HCT116 (cell line): Measurements from ENCODE around the gene MPI. TPM values are rescaled to one million over a fixed set of nuclear protein-coding genes. Genes with fewer than 3 reads are reported as not detected.

Experiments
- ATAC-seq: fragments of 200-7000 bp; cut with Tn5 transposase; 2 replicates; pipeline ENCODE4 v1.9.1; 2020; ENCODE audit warnings: mild to moderate bottlenecking, moderate library complexity
- Bru-seq: library from RNA; stranded (reverse); fragments of 400-500 nt; gene quantifications from one replicate; lab custom pipeline; 2021; lab: Mats Ljungman, UMichigan
- BruChase-seq, 2 experiments: library from RNA; stranded (reverse); fragments of 400-500 nt; gene quantifications; one replicate each; lab custom pipeline; 2021; lab: Mats Ljungman, UMichigan
- BruUV-seq: library from RNA; stranded (reverse); fragments of 400-500 nt; replicated peaks from 2 replicates; lab custom pipeline; 2021; lab: Mats Ljungman, UMichigan
- CTCF ChIA-PET: fragments of 300-600 bp; sonication (Branson Sonifier 250); formaldehyde crosslinking; loops from one replicate; lab custom pipeline; 2021; ENCODE audit warnings: antibody characterized with exemption; lab: Charles Lee
- POLR2A ChIA-PET: fragments of 300-600, 350-600 bp; sonication (Branson Sonifier 250); formaldehyde crosslinking; loops from one replicate; lab custom pipeline; 2021; ENCODE audit warnings: antibody characterized with exemption; lab: Charles Lee
- RAD21 ChIA-PET, 2 experiments: fragments of 300-600 bp; sonication (Branson Sonifier 250); formaldehyde crosslinking; loops; one replicate each; lab custom pipeline; 2023; ENCODE audit warnings: low total read pairs in 2 of 2; ENCODE audit not compliant: uncharacterized antibody in 2 of 2, unreplicated experiment in 2 of 2, low non-redundant PET in 1 of 2; lab: Charles Lee
- DNase-seq: peaks from one replicate; pipeline ENCODE4 v3.0.0-alpha.2; 2010; ENCODE audit warnings: low read depth, low spot score
- H2AFZ ChIP-seq: fragments of 200-600 bp; shearing (Covaris generic), sonication (generic); 2 replicates; pipeline ENCODE4 v1.6.1; 2017; ENCODE audit warnings: low read depth, mixed run types, mixed read lengths, antibody characterized with exemption, low read length; ENCODE audit not compliant: poor library complexity, severe bottlenecking
- H3K27ac ChIP-seq: 2 replicates; pipeline ENCODE4 v1.5.1; 2012; ENCODE audit warnings: low read depth, low read length
- H3K27me3 ChIP-seq: fragments of 200-600 bp; sonication (generic); 2 replicates; pipeline ENCODE4 v1.6.1; 2016; ENCODE audit warnings: mixed run types, low read length, mixed read lengths; ENCODE audit not compliant: insufficient read depth
- H3K36me3 ChIP-seq, 2 experiments: fragments of 200-500 bp in 1 of 2; fragments of 200-600 bp in 1 of 2; sonication (Bioruptor generic) in 1 of 2; sonication (generic) in 1 of 2; 2 replicates each; pipeline versions ENCODE4 v1.5.1 to v1.6.1; 2014 to 2016; ENCODE audit warnings: low read length in 2 of 2, inconsistent platforms in 1 of 2, mixed read lengths in 1 of 2, mixed run types in 1 of 2; ENCODE audit not compliant: insufficient read depth in 2 of 2, control insufficient read depth in 1 of 2
- H3K4me1 ChIP-seq, 2 experiments: fragments of 200-600 bp in 1 of 2; sonication (generic) in 1 of 2; 2 replicates each; pipeline versions ENCODE4 v1.5.1 to v1.6.1; 2012 to 2017; ENCODE audit warnings: low read length in 2 of 2, inconsistent platforms in 1 of 2, mild to moderate bottlenecking in 1 of 2, mixed read lengths in 1 of 2, mixed run types in 1 of 2, moderate library complexity in 1 of 2; ENCODE audit not compliant: insufficient read depth in 2 of 2, control insufficient read depth in 1 of 2
- H3K4me2 ChIP-seq: fragments of 200-600 bp; sonication (generic); 2 replicates; pipeline ENCODE4 v1.6.1; 2017; ENCODE audit warnings: mixed run types, low read length, mixed read lengths
- H3K4me3 ChIP-seq, 2 experiments: fragments of 200-600 bp in 1 of 2; sonication (generic) in 1 of 2; replicated peaks in 1 of 2; 2 replicates each; pipeline ENCODE4 v1.5.1; 2011 to 2016; ENCODE audit warnings: low read length in 2 of 2, control low read depth in 1 of 2, low read depth in 1 of 2, mild to moderate bottlenecking in 1 of 2, mixed read lengths in 1 of 2, mixed run types in 1 of 2
- H3K79me2 ChIP-seq: fragments of 200-600 bp; sonication (generic); 2 replicates; pipeline ENCODE4 v1.6.1; 2017; ENCODE audit warnings: mild to moderate bottlenecking, mixed run types, low read length, moderate library complexity, mixed read lengths; ENCODE audit not compliant: insufficient read depth
- H3K9ac ChIP-seq: fragments of 200-600 bp; sonication (generic); 2 replicates; pipeline ENCODE4 v1.6.1; 2016; ENCODE audit warnings: low read length, mixed read lengths
- H3K9me2 ChIP-seq: fragments of 200-600 bp; sonication (generic), shearing (Covaris generic); 2 replicates; pipeline ENCODE4 v1.6.1; 2017; ENCODE audit warnings: mixed run types, mild to moderate bottlenecking, moderate library complexity; ENCODE audit not compliant: insufficient read depth
- H3K9me3 ChIP-seq, 2 experiments: fragments of 200-500 bp in 1 of 2; fragments of 200-600 bp in 1 of 2; sonication (Bioruptor generic) in 1 of 2; sonication (generic) in 1 of 2; 2 replicates each; pipeline ENCODE4 v1.6.1; 2014 to 2017; ENCODE audit warnings: low read length in 2 of 2, mixed read lengths in 2 of 2, inconsistent platforms in 1 of 2, low read depth in 1 of 2, mild to moderate bottlenecking in 1 of 2, mixed run types in 1 of 2, moderate library complexity in 1 of 2; ENCODE audit not compliant: control insufficient read depth in 1 of 2, insufficient read depth in 1 of 2
- H4K20me1 ChIP-seq: fragments of 200-600 bp; sonication (generic), shearing (Covaris generic); 2 replicates; pipeline ENCODE4 v1.6.1; 2017; ENCODE audit warnings: mixed run types, mild to moderate bottlenecking, moderate library complexity; ENCODE audit not compliant: insufficient read depth
- CBX3 ChIP-seq: IDR thresholded peaks from 2 replicates; pipeline ENCODE4 v1.6.1; 2012; ENCODE audit warnings: low read depth
- CEBPB ChIP-seq: IDR thresholded peaks from 2 replicates; pipeline ENCODE4 v1.6.1; 2012; ENCODE audit warnings: low read depth
- EGR1 ChIP-seq: IDR thresholded peaks from 2 replicates; pipeline ENCODE4 v1.6.1; 2012; ENCODE audit warnings: low read depth
- EZH2phosphoT487 ChIP-seq: fragments of 200-600 bp; IDR thresholded peaks from 2 replicates; pipeline ENCODE4 v1.6.1; 2018; ENCODE audit warnings: antibody characterized with exemption, borderline replicate concordance
- FOSL1 ChIP-seq: IDR thresholded peaks from 2 replicates; pipeline ENCODE4 v1.6.1; 2012; ENCODE audit warnings: low read depth
- JUND ChIP-seq: IDR thresholded peaks from 2 replicates; pipeline ENCODE4 v1.6.1; 2012
- POLR2A ChIP-seq: IDR thresholded peaks from 2 replicates; pipeline ENCODE4 v1.7.0; 2011; ENCODE audit warnings: borderline replicate concordance; ENCODE audit not compliant: insufficient read depth, insufficient read length; ENCODE audit errors: extremely low read depth
- RAD21 ChIP-seq: IDR thresholded peaks from 2 replicates; pipeline ENCODE4 v1.6.1; 2012; ENCODE audit warnings: low read depth, mild to moderate bottlenecking
- SP1 ChIP-seq: IDR thresholded peaks from 2 replicates; pipeline ENCODE4 v1.6.1; 2012; ENCODE audit warnings: low read depth
- SRF ChIP-seq: IDR thresholded peaks from 2 replicates; pipeline ENCODE4 v1.6.1; 2012; ENCODE audit warnings: low read depth
- YY1 ChIP-seq: IDR thresholded peaks from 2 replicates; pipeline ENCODE4 v1.6.1; 2011; ENCODE audit warnings: low read length, low read depth, moderate library complexity, mild to moderate bottlenecking; ENCODE audit not compliant: insufficient replicate concordance; ENCODE audit errors: extremely low read depth
- ZFX ChIP-seq: fragments of 450-650 bp; IDR thresholded peaks from 2 replicates; pipeline ENCODE4 v1.6.1; 2017
- intact Hi-C: fragments of 100-400 bp; cut with micrococcal nuclease; formaldehyde crosslinking; loops from 2 replicates; pipeline ENCODE4 v1.10.0; 2022
- long read RNA-seq: library from polyadenylated mRNA; unstranded; transcript quantifications from one replicate; pipeline ENCODE4 v2.0.0, GENCODE V29; 2021; ENCODE audit not compliant: unreplicated experiment
- polyA plus RNA-seq: library from polyadenylated mRNA; unstranded; fragments of >200 nt; gene quantifications from 2 replicates; pipeline ENCODE4 v1.2.1, GENCODE V29; 2012; ENCODE audit warnings: missing spikeins
- total RNA-seq: library from RNA; stranded (reverse); gene quantifications from one replicate; pipeline ENCODE4 v1.2.1, GENCODE V29; 2021; ENCODE audit not compliant: unreplicated experiment
- TF ChIP-seq, protein P1 (sequence below), 3 experiments: fragments of 200-600 bp in 1 of 3; sonication (generic) in 1 of 3; IDR thresholded peaks in 2 of 3; conservative IDR thresholded peaks in 1 of 3; 2 replicates each; pipeline ENCODE4 v1.5.1; 2012 to 2017; ENCODE audit warnings: low read depth in 2 of 3, low read length in 2 of 3, antibody characterized with exemption in 1 of 3, borderline replicate concordance in 1 of 3, control low read depth in 1 of 3, mild to moderate bottlenecking in 1 of 3, mixed read lengths in 1 of 3, mixed run types in 1 of 3, moderate library complexity in 1 of 3; ENCODE audit not compliant: insufficient read depth in 1 of 3
- TF ChIP-seq, protein P2 (sequence below): IDR thresholded peaks from 2 replicates; pipeline ENCODE4 v1.6.1; 2011; ENCODE audit warnings: mild to moderate bottlenecking, low read length, moderate library complexity; ENCODE audit not compliant: insufficient replicate concordance; ENCODE audit errors: extremely low read depth
- TF ChIP-seq, protein P3 (sequence below): IDR thresholded peaks from 2 replicates; pipeline ENCODE4 v1.6.1; 2012; ENCODE audit warnings: low read depth

The MPI gene, protein sequence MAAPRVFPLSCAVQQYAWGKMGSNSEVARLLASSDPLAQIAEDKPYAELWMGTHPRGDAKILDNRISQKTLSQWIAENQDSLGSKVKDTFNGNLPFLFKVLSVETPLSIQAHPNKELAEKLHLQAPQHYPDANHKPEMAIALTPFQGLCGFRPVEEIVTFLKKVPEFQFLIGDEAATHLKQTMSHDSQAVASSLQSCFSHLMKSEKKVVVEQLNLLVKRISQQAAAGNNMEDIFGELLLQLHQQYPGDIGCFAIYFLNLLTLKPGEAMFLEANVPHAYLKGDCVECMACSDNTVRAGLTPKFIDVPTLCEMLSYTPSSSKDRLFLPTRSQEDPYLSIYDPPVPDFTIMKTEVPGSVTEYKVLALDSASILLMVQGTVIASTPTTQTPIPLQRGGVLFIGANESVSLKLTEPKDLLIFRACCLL
- total RNA-seq (49.7 TPM), Bru-seq, nascent RNA (percentile 65 among the genes with signal in this experiment), BruChase-seq, experiment 1, labeled RNA remaining after a 6-hour chase (percentile 68 among the genes with signal in this experiment), BruChase-seq, experiment 2, labeled RNA remaining after a 2-hour chase (percentile 58 among the genes with signal in this experiment)
- polyA plus RNA-seq: 80.3 and 100 TPM in 2 replicates
- long read RNA-seq, full-length matches to known transcripts: 35 of 49 reads
- long read RNA-seq, partial matches to known transcripts: 7 of 49 reads
- long read RNA-seq, other reads (novel, unspliced or antisense): 7 of 49 reads

DNA sequence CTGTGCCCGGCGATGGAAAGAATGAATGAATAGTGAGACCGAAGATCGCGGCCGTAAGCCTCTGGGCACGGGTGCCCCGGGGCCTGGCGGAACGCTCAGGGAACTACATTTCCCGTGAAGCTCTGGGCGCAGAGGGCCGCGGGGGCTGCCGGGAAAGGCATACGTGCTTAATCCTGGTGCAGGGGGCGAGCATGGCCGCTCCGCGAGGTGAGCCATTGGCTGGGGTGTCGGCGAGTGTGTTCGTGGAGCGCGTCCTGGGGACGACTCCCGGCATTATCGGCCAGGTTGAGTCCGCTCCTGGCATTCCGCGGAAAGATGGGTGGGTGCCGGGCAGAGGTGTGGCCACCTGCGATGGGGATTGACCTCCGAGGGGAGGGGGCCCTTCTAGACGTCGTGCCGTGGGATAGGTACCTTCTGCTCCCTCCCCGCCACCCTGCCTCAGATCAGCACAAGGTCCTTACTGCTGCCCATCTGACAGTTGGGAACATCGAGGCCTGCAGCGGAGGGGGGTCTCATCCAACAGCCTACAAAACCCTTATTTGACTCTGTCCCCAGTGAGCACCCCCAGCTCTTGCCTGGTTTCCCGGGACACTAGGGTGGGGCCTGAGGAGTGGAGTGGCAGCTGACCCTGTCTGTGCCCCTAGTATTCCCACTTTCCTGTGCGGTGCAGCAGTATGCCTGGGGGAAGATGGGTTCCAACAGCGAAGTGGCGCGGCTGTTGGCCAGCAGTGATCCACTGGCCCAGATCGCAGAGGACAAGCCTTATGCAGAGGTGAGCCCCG lies at the start of gene MPI:
Gene MPI, plus strand, starts transcription at position 160 of the 782 bp plus-strand sequence. Its CDS starts 32 bp downstream, at position 192.
- Histone ChIP-seq H3K4me2 (peak within 1 kb of the TSS; percentile 86), H3K79me2 (peaks cover 16% of the 10 kb centered on the region; the same call in 1 of the 2 replicates), H3K4me1 (peaks cover 13 to 46% of the 10 kb centered on the region in 2 experiments), H3K9me2 (no peaks in the 10 kb centered on the region), H3K36me3 (peaks cover 5 to 23% of the 10 kb centered on the region in 2 experiments; a peak in 2 of 4 replicates), H3K9me3 (no peaks in the 10 kb centered on the region), H4K20me1 (no peaks in the 10 kb centered on the region), H3K9ac (peak within 1 kb of the TSS; percentile 88), H3K27ac (peak within 1 kb of the TSS; percentile 73), H3K27me3 (no peaks in the 10 kb centered on the region), H3K4me3 (peak within 1 kb of the TSS; percentile 79 to 98), H2AFZ (peak within 1 kb of the TSS; percentile 87)
- BruUV-seq: TSS peak; percentile 79
- intact Hi-C loops: no loop called here
- DNase-seq: peak; percentile 55
- ATAC-seq: peak; percentile 96
- POLR2A ChIA-PET: interaction anchor here (0.5 to 1.4 kb wide), 2 partner anchors 16 to 41 kb away, joined by 3 to 8 read pairs; partner anchors contain the start of gene FAM219B
- RAD21 ChIA-PET: no interaction called here
- CTCF ChIA-PET: interaction anchor here (2.0 kb wide), 1 partner anchor 12 kb away, joined by 17 read pairs; no protein-coding TSS in a partner anchor
- TF ChIP-seq, protein P1, sequence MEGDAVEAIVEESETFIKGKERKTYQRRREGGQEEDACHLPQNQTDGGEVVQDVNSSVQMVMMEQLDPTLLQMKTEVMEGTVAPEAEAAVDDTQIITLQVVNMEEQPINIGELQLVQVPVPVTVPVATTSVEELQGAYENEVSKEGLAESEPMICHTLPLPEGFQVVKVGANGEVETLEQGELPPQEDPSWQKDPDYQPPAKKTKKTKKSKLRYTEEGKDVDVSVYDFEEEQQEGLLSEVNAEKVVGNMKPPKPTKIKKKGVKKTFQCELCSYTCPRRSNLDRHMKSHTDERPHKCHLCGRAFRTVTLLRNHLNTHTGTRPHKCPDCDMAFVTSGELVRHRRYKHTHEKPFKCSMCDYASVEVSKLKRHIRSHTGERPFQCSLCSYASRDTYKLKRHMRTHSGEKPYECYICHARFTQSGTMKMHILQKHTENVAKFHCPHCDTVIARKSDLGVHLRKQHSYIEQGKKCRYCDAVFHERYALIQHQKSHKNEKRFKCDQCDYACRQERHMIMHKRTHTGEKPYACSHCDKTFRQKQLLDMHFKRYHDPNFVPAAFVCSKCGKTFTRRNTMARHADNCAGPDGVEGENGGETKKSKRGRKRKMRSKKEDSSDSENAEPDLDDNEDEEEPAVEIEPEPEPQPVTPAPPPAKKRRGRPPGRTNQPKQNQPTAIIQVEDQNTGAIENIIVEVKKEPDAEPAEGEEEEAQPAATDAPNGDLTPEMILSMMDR (IDR thresholded peaks at IDR 0.05 in 2 of 3, conservative IDR thresholded peaks at IDR 0.05 in 1 of 3; ENCODE audit: borderline replicate concordance in 1 of 3, insufficient read depth in 1 of 3, low read depth in 2 of 3, low read length in 2 of 3): no peak
- TF ChIP-seq EZH2phosphoT487: no peak
- TF ChIP-seq CBX3: 0 out of 2 replicates have a peak, but pooled peaks have one; percentile 68
- TF ChIP-seq, protein P2, sequence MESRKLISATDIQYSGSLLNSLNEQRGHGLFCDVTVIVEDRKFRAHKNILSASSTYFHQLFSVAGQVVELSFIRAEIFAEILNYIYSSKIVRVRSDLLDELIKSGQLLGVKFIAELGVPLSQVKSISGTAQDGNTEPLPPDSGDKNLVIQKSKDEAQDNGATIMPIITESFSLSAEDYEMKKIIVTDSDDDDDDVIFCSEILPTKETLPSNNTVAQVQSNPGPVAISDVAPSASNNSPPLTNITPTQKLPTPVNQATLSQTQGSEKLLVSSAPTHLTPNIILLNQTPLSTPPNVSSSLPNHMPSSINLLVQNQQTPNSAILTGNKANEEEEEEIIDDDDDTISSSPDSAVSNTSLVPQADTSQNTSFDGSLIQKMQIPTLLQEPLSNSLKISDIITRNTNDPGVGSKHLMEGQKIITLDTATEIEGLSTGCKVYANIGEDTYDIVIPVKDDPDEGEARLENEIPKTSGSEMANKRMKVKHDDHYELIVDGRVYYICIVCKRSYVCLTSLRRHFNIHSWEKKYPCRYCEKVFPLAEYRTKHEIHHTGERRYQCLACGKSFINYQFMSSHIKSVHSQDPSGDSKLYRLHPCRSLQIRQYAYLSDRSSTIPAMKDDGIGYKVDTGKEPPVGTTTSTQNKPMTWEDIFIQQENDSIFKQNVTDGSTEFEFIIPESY: peak; percentile 71
- TF ChIP-seq FOSL1: no peak
- TF ChIP-seq POLR2A: peak; percentile 93
- TF ChIP-seq SRF: no peak
- TF ChIP-seq EGR1: no peak
- no peak for TF ChIP-seq SP1
- TF ChIP-seq ZFX: peak; percentile 63; the same call in 1 of the 2 replicates
- TF ChIP-seq JUND: peak; percentile 22; the same call in 1 of the 2 replicates
- peak; percentile 92 for TF ChIP-seq YY1
- TF ChIP-seq CEBPB: no peak
- TF ChIP-seq, protein P3, sequence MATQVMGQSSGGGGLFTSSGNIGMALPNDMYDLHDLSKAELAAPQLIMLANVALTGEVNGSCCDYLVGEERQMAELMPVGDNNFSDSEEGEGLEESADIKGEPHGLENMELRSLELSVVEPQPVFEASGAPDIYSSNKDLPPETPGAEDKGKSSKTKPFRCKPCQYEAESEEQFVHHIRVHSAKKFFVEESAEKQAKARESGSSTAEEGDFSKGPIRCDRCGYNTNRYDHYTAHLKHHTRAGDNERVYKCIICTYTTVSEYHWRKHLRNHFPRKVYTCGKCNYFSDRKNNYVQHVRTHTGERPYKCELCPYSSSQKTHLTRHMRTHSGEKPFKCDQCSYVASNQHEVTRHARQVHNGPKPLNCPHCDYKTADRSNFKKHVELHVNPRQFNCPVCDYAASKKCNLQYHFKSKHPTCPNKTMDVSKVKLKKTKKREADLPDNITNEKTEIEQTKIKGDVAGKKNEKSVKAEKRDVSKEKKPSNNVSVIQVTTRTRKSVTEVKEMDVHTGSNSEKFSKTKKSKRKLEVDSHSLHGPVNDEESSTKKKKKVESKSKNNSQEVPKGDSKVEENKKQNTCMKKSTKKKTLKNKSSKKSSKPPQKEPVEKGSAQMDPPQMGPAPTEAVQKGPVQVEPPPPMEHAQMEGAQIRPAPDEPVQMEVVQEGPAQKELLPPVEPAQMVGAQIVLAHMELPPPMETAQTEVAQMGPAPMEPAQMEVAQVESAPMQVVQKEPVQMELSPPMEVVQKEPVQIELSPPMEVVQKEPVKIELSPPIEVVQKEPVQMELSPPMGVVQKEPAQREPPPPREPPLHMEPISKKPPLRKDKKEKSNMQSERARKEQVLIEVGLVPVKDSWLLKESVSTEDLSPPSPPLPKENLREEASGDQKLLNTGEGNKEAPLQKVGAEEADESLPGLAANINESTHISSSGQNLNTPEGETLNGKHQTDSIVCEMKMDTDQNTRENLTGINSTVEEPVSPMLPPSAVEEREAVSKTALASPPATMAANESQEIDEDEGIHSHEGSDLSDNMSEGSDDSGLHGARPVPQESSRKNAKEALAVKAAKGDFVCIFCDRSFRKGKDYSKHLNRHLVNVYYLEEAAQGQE: no peak
- no peak; the same call in 1 of the 2 replicates for TF ChIP-seq RAD21
